HEK293 (cell line): ENCODE measurements around the gene GLIS1.

Source experiments
- CTCF ChIA-PET: fragments of 350-600 bp; formaldehyde crosslinking; extraction: SDS; loops from one replicate; lab custom pipeline; 2021; ENCODE audit warnings: antibody characterized with exemption; lab: Yijun Ruan, JAX
- POLR2A ChIA-PET: fragments of 300-600 bp; formaldehyde crosslinking; extraction: SDS; loops from one replicate; lab custom pipeline; 2020; ENCODE audit warnings: antibody characterized with exemption, inconsistent platforms; lab: Yijun Ruan, JAX
- H3K27ac ChIP-seq: fragments of 200-500 bp; sonication (Bioruptor generic); 2 replicates; pipeline ENCODE4 v1.5.1; 2014; ENCODE audit warnings: low read depth, low read length, control low read depth, inconsistent platforms; ENCODE audit errors: extremely low read depth
- H3K36me3 ChIP-seq, 2 experiments: fragments of 200-500 bp in 1 of 2; sonication (Bioruptor generic) in 1 of 2; 1 replicate in 1 of 2; 2 replicates in 1 of 2; pipeline ENCODE4 v1.5.1; 2014 to 2017; ENCODE audit warnings: inconsistent platforms in 2 of 2, low read length in 2 of 2; ENCODE audit not compliant: control insufficient read depth in 2 of 2, insufficient read depth in 1 of 2
- H3K4me1 ChIP-seq: fragments of 200-500 bp; sonication (Bioruptor generic); 2 replicates; pipeline ENCODE4 v1.5.1; 2014; ENCODE audit warnings: mild to moderate bottlenecking, low read length, inconsistent platforms; ENCODE audit not compliant: control insufficient read depth, insufficient read depth
- H3K4me3 ChIP-seq: 2 replicates; pipeline ENCODE4 v1.5.1; 2011; ENCODE audit warnings: low read depth, mild to moderate bottlenecking, control low read depth, low read length, moderate library complexity
- H3K9me3 ChIP-seq: fragments of 200-500 bp; sonication (Bioruptor generic); 2 replicates; pipeline ENCODE4 v1.5.1; 2014; ENCODE audit warnings: low read depth, low read length, inconsistent platforms; ENCODE audit not compliant: control insufficient read depth, insufficient read depth
- HOXA7 ChIP-seq: sonication (generic); formaldehyde crosslinking; IDR thresholded peaks from 2 replicates; pipeline ENCODE4 v1.8.1; 2022; ENCODE audit warnings: missing genetic modification reagents, borderline replicate concordance
- SCRT1 ChIP-seq: fragments of 450-650 bp; formaldehyde crosslinking; IDR thresholded peaks from 2 replicates; pipeline ENCODE4 v1.5.1; 2016; ENCODE audit warnings: missing biosample characterization, missing genetic modification characterization, borderline replicate concordance
- TCF7L2 ChIP-seq: IDR thresholded peaks from 2 replicates; pipeline ENCODE4 v1.6.1; 2011; ENCODE audit warnings: low read depth, mild to moderate bottlenecking, inconsistent platforms, low read length, moderate library complexity, borderline replicate concordance
- ZBTB20 ChIP-seq: fragments of 450-650 bp; formaldehyde crosslinking; IDR thresholded peaks from 2 replicates; pipeline ENCODE4 v1.5.1; 2016; ENCODE audit warnings: missing biosample characterization, missing genetic modification characterization
- ZIC2 ChIP-seq: fragments of 450-650 bp; formaldehyde crosslinking; IDR thresholded peaks from 2 replicates; pipeline ENCODE4 v1.5.1; 2016; ENCODE audit warnings: missing biosample characterization, missing genetic modification characterization
- ZNF146 ChIP-seq: fragments of 450-650 bp; formaldehyde crosslinking; IDR thresholded peaks from 2 replicates; pipeline ENCODE4 v1.5.1; 2016; ENCODE audit warnings: missing biosample characterization, missing genetic modification characterization
- ZNF184 ChIP-seq: fragments of 450-650 bp; IDR thresholded peaks from 2 replicates; pipeline ENCODE4 v1.5.1; 2018; ENCODE audit warnings: missing biosample characterization, mild to moderate bottlenecking, missing genetic modification characterization
- ZNF214 ChIP-seq: fragments of 450-650 bp; formaldehyde crosslinking; IDR thresholded peaks from 2 replicates; pipeline ENCODE4 v1.5.1; 2017; ENCODE audit warnings: missing biosample characterization, mild to moderate bottlenecking, missing genetic modification characterization, borderline replicate concordance
- ZNF248 ChIP-seq: fragments of 450-650 bp; formaldehyde crosslinking; IDR thresholded peaks from 2 replicates; pipeline ENCODE4 v1.5.1; 2017; ENCODE audit warnings: missing biosample characterization, missing genetic modification characterization
- ZNF350 ChIP-seq: fragments of 450-650 bp; formaldehyde crosslinking; IDR thresholded peaks from 2 replicates; pipeline ENCODE4 v1.5.0; 2017; ENCODE audit warnings: missing biosample characterization, mild to moderate bottlenecking, missing genetic modification characterization
- ZNF473 ChIP-seq: fragments of 450-650 bp; formaldehyde crosslinking; IDR thresholded peaks from 2 replicates; pipeline ENCODE4 v1.5.1; 2017; ENCODE audit warnings: missing biosample characterization, missing genetic modification characterization
- ZNF521 ChIP-seq: fragments of 450-650 bp; formaldehyde crosslinking; IDR thresholded peaks from 2 replicates; pipeline ENCODE4 v1.5.1; 2017; ENCODE audit warnings: missing biosample characterization, mild to moderate bottlenecking, missing genetic modification characterization
- ZNF544 ChIP-seq: fragments of 450-650 bp; formaldehyde crosslinking; IDR thresholded peaks from 2 replicates; pipeline ENCODE4 v1.5.0; 2017; ENCODE audit warnings: missing biosample characterization, missing genetic modification characterization
- ZNF658 ChIP-seq: fragments of 450-650 bp; formaldehyde crosslinking; IDR thresholded peaks from 2 replicates; pipeline ENCODE4; 2016; ENCODE audit warnings: missing biosample characterization, missing genetic modification characterization
- ZNF777 ChIP-seq: fragments of 450-650 bp; formaldehyde crosslinking; IDR thresholded peaks from 2 replicates; pipeline ENCODE4 v1.5.1; 2017; ENCODE audit warnings: missing biosample characterization, missing genetic modification characterization, borderline replicate concordance
- ZSCAN30 ChIP-seq: fragments of 450-650 bp; IDR thresholded peaks from 2 replicates; pipeline ENCODE4 v1.5.1; 2018; ENCODE audit warnings: missing biosample characterization, mild to moderate bottlenecking, missing genetic modification characterization, moderate library complexity
- ZSCAN5A ChIP-seq: fragments of 450-650 bp; formaldehyde crosslinking; IDR thresholded peaks from 2 replicates; pipeline ENCODE4 v1.5.1; 2016; ENCODE audit warnings: missing biosample characterization, missing genetic modification characterization

The GLIS1 gene

GRCh38 chr1:53576381-53576801 is 162.6 kb downstream of the GLIS1 start (continued):
- TF ChIP-seq ZNF777 (no peak), ZNF248 (tag by site-specific recombination) (no peak), SCRT1 (tag by site-specific recombination) (no peak), ZNF350 (tag by site-specific recombination) (no peak), ZBTB20 (tag by site-specific recombination) (no peak)

GRCh38 chr1:53575955-53576320 is 163.0 kb downstream of the GLIS1 start:
- no peak overlapping the region for H3K27ac ChIP-seq
- no peaks in the 10 kb centered on the region; the same call in 1 of the 2 replicates for H3K4me1 ChIP-seq
- H3K4me3 ChIP-seq, result no peak overlapping the region
- H3K36me3 ChIP-seq, result no peaks in the 10 kb centered on the region
- ChIA-PET CTCF (no interaction called here), POLR2A (no interaction called here)
- H3K9me3 ChIP-seq, result no peaks in the 10 kb centered on the region
- TF ChIP-seq ZNF248 (tag by site-specific recombination), result no peak
- TF ChIP-seq ZNF658, result no peak
- no peak for TF ChIP-seq ZBTB20 (tag by site-specific recombination)
- TF ChIP-seq ZNF146 (tag by site-specific recombination), result no peak
- no peak for TF ChIP-seq HOXA7
- no peak for TF ChIP-seq ZNF544 (tag by site-specific recombination)

- H3K27ac ChIP-seq, result no peak overlapping the region
- CTCF ChIA-PET, result no interaction called here
- POLR2A ChIA-PET, result no interaction called here
- no peak overlapping the region for H3K4me3 ChIP-seq
- no peak for TF ChIP-seq ZNF184 (tag by site-specific recombination)
- H3K36me3 ChIP-seq, result no peaks in the 10 kb centered on the region
- no peaks in the 10 kb centered on the region for H3K9me3 ChIP-seq
- no peaks in the 10 kb centered on the region; the same call in 1 of the 2 replicates for H3K4me1 ChIP-seq
Measured at GRCh38 chr1:53575141-53575954, 163.6 kb downstream of the GLIS1 start.

- H3K4me3 ChIP-seq, result no peak overlapping the region
- H3K4me1 ChIP-seq, result no peaks in the 10 kb centered on the region; the same call in 1 of the 2 replicates
- TF ChIP-seq ZNF473 (tag by site-specific recombination) (no peak), ZNF214 (tag by site-specific recombination) (no peak), TCF7L2 (no peak), ZIC2 (tag by site-specific recombination) (peak; percentile 50; the same call in 1 of the 2 replicates), ZSCAN30 (tag by site-specific recombination) (no peak), ZNF146 (tag by site-specific recombination) (no peak), ZNF521 (no peak), ZSCAN5A (no peak)
- ChIA-PET CTCF (no interaction called here), POLR2A (no interaction called here)
- H3K36me3 ChIP-seq, result no peaks in the 10 kb centered on the region
- no peak overlapping the region for H3K27ac ChIP-seq
- H3K9me3 ChIP-seq, result no peaks in the 10 kb centered on the region
Measured at GRCh38 chr1:53574621-53575020, 164.3 kb downstream of the GLIS1 start.
